ENCODE measurements around the gene ETV3. TPM values are rescaled to one million over a fixed set of nuclear protein-coding genes. Genes with fewer than 3 reads are reported as not detected.
A peak's percentile ranks its signal among the peaks of the same experiment; 100 is the strongest.

ETV3 gene
- total and polyA plus RNA-seq, 10 of the 15 experiments (the other 5 are each of a cell fraction or from before 2014, with no cell fraction given) = 1.7 to 13.8 (median 7.2) TPM

GRCh38 chr1:157135646-157136045 is 2.5 kb downstream of the ETV3 start:
- TF ChIP-seq TBL1XR1 (IDR thresholded peaks at IDR 0.05; ENCODE audit: low read depth, low read length) = no peak
- TF ChIP-seq RUNX3 (IDR thresholded peaks at IDR 0.05; ENCODE audit: low read length) = 0 out of 2 replicates have a peak, but pooled peaks have one; percentile 12
- peaks cover 29% of the 10 kb centered on the region for H3K79me2 ChIP-seq (ENCODE audit: control insufficient read depth, insufficient read depth, low read length)
- no peak overlapping the region for H3K9ac ChIP-seq (ENCODE audit: control insufficient read depth, insufficient read depth, low read length)
- H3K27me3 ChIP-seq (replicated peaks in 1 of 2; ENCODE audit: control insufficient read depth in 2 of 2, insufficient read depth in 2 of 2, low read length in 1 of 2) = no peaks in the 10 kb centered on the region
- peaks cover 13% of the 10 kb centered on the region; the same call in 1 of the 2 replicates for H3K4me1 ChIP-seq (ENCODE audit: control insufficient read depth, insufficient read depth, low read length)
- RAD21 ChIA-PET (ENCODE audit: unreplicated experiment) = interaction anchor here (2.0 to 5.7 kb wide), 3 partner anchors 19 to 48 kb away, joined by 7 to 54 read pairs (median 34); no protein-coding TSS in a partner anchor
- no peaks in the 10 kb centered on the region; the same call in 1 of the 2 replicates for H4K20me1 ChIP-seq (ENCODE audit: control insufficient read depth, insufficient read depth)
- intact Hi-C loops (cut with micrococcal nuclease; ENCODE audit: unreplicated experiment) (loop anchor here (5.0 kb wide), 1 partner anchor 43 kb away; no protein-coding TSS in a partner anchor), in situ Hi-C loops (cut with MboI) (no loop called here)
- DNase-seq (ENCODE audit: low read depth, low spot score) (no peak), ATAC-seq (no peak), FAIRE-seq (no peak)
- peak overlapping the region; percentile 96; the same call in 1 of the 2 replicates for H3K4me3 ChIP-seq
- SMC1A ChIA-PET (ENCODE audit: uncharacterized antibody, unreplicated experiment) = interaction anchor here (1.2 to 8.3 kb wide), 11 partner anchors 11 to 96 kb away, joined by 3 to 65 read pairs (median 5); no protein-coding TSS in a partner anchor
- no peaks in the 10 kb centered on the region for H3K9me3 ChIP-seq (replicated peaks; ENCODE audit: control insufficient read depth, insufficient read depth, low read length)
- POLR2A ChIA-PET = interaction anchor here (0.8 to 1.0 kb wide), 3 partner anchors 19 to 31 kb away, joined by 3 read pairs; no protein-coding TSS in a partner anchor
- H3K36me3 ChIP-seq (ENCODE audit: control insufficient read depth in 2 of 2, insufficient read depth in 2 of 2, low read length in 1 of 2) = peaks cover 4 to 11% of the 10 kb centered on the region in 2 experiments
- CTCF ChIA-PET = interaction anchor here (0.5 to 5.3 kb wide), 9 partner anchors 12 to 447 kb away, joined by 3 to 74 read pairs (median 3); no protein-coding TSS in a partner anchor
- 0 out of 2 replicates have a peak overlapping the region, but pooled peaks have one; percentile 15 for H3K27ac ChIP-seq (ENCODE audit: control insufficient read depth, insufficient read depth)
- H3K4me2 ChIP-seq (ENCODE audit: control insufficient read depth, insufficient read depth) = peak overlapping the region; percentile 88
- WGBS (ENCODE audit: insufficient coverage, insufficient replicate concordance, low lambda C conversion rate, missing lambda C conversion rate) = 100% methylated on average over 1 of the region's 1 CpG
- H2AFZ ChIP-seq (ENCODE audit: control insufficient read depth, low read depth, low read length) = no peak overlapping the region
- BruUV-seq (replicated peaks) = no TSS peak

- Histone ChIP-seq H3K4me2 (ENCODE audit: control insufficient read depth, insufficient read depth) (no peak overlapping the region), H4K20me1 (ENCODE audit: control insufficient read depth, insufficient read depth) (no peaks in the 10 kb centered on the region; the same call in 1 of the 2 replicates), H3K79me2 (ENCODE audit: control insufficient read depth, insufficient read depth, low read length) (peaks cover 29% of the 10 kb centered on the region), H3K27me3 (replicated peaks in 1 of 2; ENCODE audit: control insufficient read depth in 2 of 2, insufficient read depth in 2 of 2, low read length in 1 of 2) (no peaks in the 10 kb centered on the region), H3K9ac (ENCODE audit: control insufficient read depth, insufficient read depth, low read length) (no peak overlapping the region), H3K27ac (ENCODE audit: control insufficient read depth, insufficient read depth) (no peak overlapping the region), H2AFZ (ENCODE audit: control insufficient read depth, low read depth, low read length) (no peak overlapping the region), H3K4me3 (no peak overlapping the region), H3K9me3 (replicated peaks; ENCODE audit: control insufficient read depth, insufficient read depth, low read length) (no peaks in the 10 kb centered on the region), H3K36me3 (ENCODE audit: control insufficient read depth in 2 of 2, insufficient read depth in 2 of 2, low read length in 1 of 2) (peaks cover 4 to 11% of the 10 kb centered on the region in 2 experiments), H3K4me1 (ENCODE audit: control insufficient read depth, insufficient read depth, low read length) (peaks cover 13% of the 10 kb centered on the region; the same call in 1 of the 2 replicates)
- DNase-seq (ENCODE audit: low read depth, low spot score) (no peak), FAIRE-seq (no peak), ATAC-seq (no peak)
- 96% methylated on average over 2 of the region's 2 CpGs for WGBS (ENCODE audit: insufficient coverage, insufficient replicate concordance, low lambda C conversion rate, missing lambda C conversion rate)
- CTCF ChIA-PET = interaction anchor here (0.5 to 5.3 kb wide), 11 partner anchors 10 to 446 kb away, joined by 3 to 74 read pairs (median 3); no protein-coding TSS in a partner anchor
- in situ Hi-C loops (cut with MboI) (no loop called here), intact Hi-C loops (cut with micrococcal nuclease; ENCODE audit: unreplicated experiment) (loop anchor here (5.0 kb wide), 1 partner anchor 43 kb away; no protein-coding TSS in a partner anchor)
- RAD21 ChIA-PET (ENCODE audit: unreplicated experiment) = interaction anchor here (1.0 to 5.7 kb wide), 5 partner anchors 19 to 47 kb away, joined by 3 to 54 read pairs (median 7); no protein-coding TSS in a partner anchor
- POLR2A ChIA-PET = interaction anchor here (1.0 kb wide), 2 partner anchors 18 to 25 kb away, joined by 3 read pairs; no protein-coding TSS in a partner anchor
- SMC1A ChIA-PET (ENCODE audit: uncharacterized antibody, unreplicated experiment) = interaction anchor here (1.2 to 8.3 kb wide), 10 partner anchors 12 to 95 kb away, joined by 3 to 65 read pairs (median 6); no protein-coding TSS in a partner anchor
- TF ChIP-seq ZBTB4 (CRISPR knock-in tag; IDR thresholded peaks at IDR 0.05) (no peak), YY1 (IDR thresholded peaks at IDR 0.05; ENCODE audit: low read depth, low read length) (no peak), ETV6 (conservative IDR thresholded peaks at IDR 0.05 in 1 of 2, IDR thresholded peaks at IDR 0.05 in 1 of 2; ENCODE audit: borderline replicate concordance in 1 of 2, low read depth in 1 of 2) (no peak), KAT2A (conservative IDR thresholded peaks at IDR 0.05; ENCODE audit: control insufficient read depth, low read depth, low read length) (no peak)
- BruUV-seq (replicated peaks) = no TSS peak
These were observed 3.1 kb downstream of the ETV3 start for GRCh38 chr1:157135070-157135469.

All from GM12878 (cell line).